Stimulated activated CD8-positive, alpha-beta memory T cell treated with anti-CD3 and anti-CD28 coated beads, Interleukin-12 subunit alpha, Interleukin-12 subunit beta, amount 100 ng/mL, for 24 hours (primary cell): ENCODE measurements around the gene FHIT.
"Not testable (repeated sequence)": the region's sequence is repeated elsewhere in the genome, so short reads cannot be mapped to it uniquely, and the experiment has no call there.

Experiments
- DNase-seq: peaks from one replicate; pipeline ENCODE4 v3.0.0-alpha.2; 2020; ENCODE audit errors: extremely low read depth

FHIT gene

GRCh38 chr3:59839283-59839682, 1412.0 kb downstream of the FHIT start:
- DNase-seq = no peak

GRCh38 chr3:59836531-59836930, 1414.7 kb downstream of the FHIT start:
- DNase-seq = no peak

- no peak for DNase-seq
These were observed 1418.5 kb downstream of the FHIT start for GRCh38 chr3:59832702-59833101.

DNA sequence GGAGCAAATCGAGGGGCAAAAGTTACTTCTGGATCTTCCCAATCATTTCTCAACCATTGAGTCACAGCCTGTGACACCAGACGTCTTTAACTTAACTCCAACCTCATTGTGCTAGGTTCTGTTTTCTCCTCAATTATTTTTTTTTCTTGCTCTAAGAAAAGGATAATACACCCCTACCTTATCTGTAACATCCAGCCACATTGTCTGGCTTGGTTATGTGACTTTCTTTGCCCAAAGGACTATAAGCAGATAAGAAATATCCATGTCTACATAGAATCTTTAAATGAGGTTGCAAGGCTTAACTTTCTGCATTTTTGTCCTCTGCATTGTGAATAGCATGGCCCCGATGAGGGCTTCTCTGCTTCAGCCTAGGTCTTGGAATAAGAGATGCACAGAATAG, 1419.0 kb downstream of the FHIT start:
- no peak for DNase-seq

GRCh38 chr3:59831394-59831793, 1419.9 kb downstream of the FHIT start:
- no peak for DNase-seq

GRCh38 chr3:59829527-59829926, 1421.7 kb downstream of the FHIT start:
- no peak for DNase-seq

DNA sequence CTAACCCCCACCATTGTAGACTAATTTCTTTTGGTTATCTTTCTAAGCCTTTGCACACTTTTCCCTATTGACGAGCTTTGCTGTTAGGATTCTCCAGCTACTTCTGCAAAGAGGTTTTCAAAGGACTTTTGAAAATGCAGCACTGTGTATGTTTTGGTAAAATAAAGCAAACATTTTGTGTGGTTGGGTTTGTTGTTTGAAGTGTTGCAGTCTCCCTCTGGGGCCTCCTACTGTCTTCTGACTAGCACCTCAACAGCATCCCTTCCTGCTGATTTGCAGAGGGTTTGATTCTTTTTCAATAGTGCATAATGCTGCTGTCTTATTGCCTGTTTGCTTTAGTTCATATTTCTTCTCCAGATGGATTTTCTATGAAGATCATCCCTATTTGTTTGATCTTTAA, 1426.4 kb downstream of the FHIT start:
- DNase-seq = no peak

DNA sequence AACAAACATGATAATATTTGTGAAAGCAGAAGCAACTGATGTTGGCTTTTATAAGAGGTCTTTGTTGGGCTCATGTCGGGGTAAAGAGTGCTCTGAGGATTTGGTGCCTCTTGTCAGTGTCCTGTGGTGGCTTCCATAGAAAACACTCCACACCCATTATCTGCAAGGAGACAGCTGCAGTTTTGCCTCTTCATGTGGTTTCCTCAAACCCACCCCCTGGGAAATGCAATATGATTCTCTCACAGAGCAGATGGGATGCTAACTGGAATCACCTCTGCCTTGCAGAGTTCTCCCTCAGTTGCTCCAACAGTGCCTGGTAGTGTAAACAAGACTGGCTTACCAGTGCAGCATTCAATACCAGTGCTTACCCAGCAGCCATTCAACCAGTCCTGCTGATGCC, 1430.0 kb downstream of the FHIT start:
- DNase-seq = no peak

GRCh38 chr3:59820352-59820934, 1430.8 kb downstream of the FHIT start:
- DNase-seq = no peak

DNA sequence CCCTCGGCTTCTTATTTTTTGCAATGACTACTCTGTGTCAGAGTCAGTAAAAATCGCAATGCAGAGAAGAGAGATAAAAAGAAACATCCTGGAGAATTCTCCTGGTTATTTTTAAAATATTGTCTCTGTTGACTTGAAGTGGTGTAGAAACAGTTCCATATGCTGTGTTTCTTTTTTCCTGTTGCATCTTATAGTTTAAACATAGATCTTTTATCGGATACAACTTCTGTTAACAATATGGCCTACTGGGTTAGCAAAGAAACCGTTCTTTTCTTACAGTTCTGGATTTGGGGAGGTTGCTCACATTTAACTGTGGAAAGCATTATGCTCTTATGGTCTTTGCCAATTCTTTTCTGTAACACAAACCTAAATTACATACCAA, 1432.3 kb downstream of the FHIT start:
- DNase-seq = no peak

DNA sequence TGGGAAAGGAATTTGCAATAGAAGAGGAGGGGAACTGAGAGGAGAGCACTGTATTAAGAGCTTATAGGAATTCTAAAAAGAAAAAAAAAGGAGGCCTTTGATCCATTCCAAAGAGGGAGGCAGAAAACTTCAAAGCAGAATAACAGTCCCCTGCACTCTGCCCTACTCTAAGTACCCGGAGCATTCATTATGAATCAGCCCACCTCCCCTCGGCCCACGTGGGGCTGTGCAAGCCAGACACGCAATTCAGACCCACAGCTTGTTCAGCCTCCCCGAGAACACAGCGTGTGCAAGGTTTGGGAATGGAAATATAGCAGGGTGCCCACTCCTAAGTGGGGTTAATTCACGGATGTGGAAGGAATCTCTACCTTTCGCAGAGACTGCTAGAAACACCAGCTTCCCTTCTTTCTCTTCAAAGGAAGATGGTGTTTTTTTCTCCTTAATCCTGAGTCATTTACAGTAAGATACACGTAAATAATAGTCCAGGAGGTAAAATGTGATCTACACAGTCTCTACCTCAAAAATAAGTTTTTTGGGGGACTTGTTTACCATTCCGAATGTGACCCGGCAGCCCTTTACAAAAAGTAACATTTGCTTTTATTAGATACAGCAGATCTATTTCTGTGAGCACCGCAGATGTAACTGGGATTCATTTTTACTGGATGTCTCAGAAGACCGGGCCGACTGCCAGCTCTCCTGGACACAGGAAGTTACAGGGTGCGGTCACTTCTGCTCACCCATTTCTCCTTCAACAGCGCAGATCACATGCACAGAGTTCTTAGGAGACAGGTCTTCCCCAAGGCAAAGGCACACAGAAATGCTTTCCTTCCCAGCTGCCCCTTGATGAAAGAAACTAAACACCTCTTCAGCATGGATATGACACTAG, 1433.0 kb downstream of the FHIT start:
- no peak for DNase-seq

- DNase-seq = no peak
These were observed 1433.7 kb downstream of the FHIT start for GRCh38 chr3:59817511-59817910.

DNA sequence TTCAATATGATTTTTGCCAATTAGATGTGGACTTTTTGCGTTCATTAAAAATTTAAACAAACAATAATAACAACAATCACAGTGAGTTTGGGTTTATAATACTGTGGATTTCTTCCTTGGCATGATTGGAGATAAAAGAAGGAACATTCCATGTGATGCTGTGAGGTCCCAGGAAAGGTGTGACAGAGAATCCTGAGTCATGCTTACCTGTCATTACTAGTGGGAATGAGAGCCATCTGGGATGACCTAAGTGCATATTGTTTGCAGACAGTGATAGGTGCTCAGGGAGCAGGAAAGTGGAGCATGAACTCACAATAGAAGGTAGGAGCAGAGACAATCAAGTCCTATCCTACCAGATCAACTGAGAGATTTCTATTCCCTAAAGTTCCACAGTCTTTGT, 1434.9 kb downstream of the FHIT start:
- no peak for DNase-seq

DNA sequence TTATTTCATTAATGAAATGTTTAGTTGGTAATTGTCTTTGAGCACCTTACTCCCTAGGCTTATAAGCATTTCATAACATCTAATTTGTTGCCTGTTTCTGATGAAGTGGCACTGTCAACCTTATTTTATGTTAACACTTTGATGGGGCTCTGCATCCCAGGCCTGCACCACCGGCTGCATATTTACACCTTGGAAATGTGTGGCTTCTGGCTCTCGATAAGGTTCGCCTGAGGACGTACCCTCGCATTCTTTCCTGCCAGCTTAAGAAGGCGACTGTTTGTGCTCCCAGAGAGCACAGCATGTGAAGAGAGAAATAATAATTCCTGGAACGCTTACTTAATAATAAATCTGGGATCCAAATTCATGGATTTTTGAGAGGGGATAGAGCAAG, 1438.1 kb downstream of the FHIT start:
- DNase-seq = no peak

GRCh38 chr3:59812237-59813147, 1438.8 kb downstream of the FHIT start:
- no peak for DNase-seq

GRCh38 chr3:59811160-59811559, 1440.1 kb downstream of the FHIT start:
- DNase-seq = no peak

DNA sequence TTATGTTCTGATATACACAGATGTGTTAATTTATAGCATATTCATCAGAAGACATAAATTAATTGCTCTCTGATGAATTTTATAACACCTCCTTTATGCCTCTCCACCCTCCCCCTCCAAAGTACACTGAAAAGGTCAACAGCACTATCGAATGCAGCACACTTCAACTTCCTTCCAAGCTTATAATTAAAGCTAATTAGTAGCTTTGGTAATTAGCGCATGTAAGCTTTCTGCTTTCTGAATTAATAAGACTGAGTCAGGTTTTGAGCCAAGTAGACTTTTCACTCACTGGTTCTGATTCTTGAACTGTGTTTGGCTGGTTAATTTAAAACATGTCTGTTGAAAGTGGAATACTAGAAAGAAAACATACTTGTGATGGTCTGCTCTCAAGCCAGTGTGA, 1440.6 kb downstream of the FHIT start:
- no peak for DNase-seq

GRCh38 chr3:59809710-59810444, 1441.4 kb downstream of the FHIT start:
- no peak for DNase-seq

GRCh38 chr3:59809016-59809415, 1442.2 kb downstream of the FHIT start:
- DNase-seq = no peak

GRCh38 chr3:59808446-59808845, 1442.8 kb downstream of the FHIT start:
- no peak for DNase-seq

DNA sequence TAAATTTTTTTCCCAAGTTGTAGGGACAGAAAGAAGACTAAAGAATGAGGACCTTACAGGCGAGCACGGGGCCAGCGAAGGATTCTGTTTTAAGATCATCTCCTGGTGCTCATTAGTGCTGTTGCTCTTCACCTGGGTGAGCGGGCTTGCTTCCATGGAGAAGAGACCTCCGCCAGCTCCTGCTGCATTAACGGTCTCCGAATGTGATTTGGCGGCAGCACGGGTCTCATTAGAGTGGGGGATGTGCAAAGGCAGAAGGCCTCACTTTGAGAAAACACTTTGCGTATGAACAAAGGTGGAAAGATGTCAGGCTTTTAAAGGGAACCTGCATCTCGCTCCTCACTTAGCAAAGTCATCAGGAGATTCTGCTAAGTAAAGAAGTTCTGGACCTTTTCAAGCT, 1448.0 kb downstream of the FHIT start:
- no peak for DNase-seq

- DNase-seq = not testable (repeated sequence)
These were observed 1448.8 kb downstream of the FHIT start for GRCh38 chr3:59802453-59802852.
